Measurements from ENCODE around the gene SLC25A26. TPM values are rescaled to one million over a fixed set of nuclear protein-coding genes. Genes with fewer than 3 reads are reported as not detected.
A peak's percentile ranks its signal among the peaks of the same experiment; 100 is the strongest.

Gene SLC25A26
- total RNA-seq, 1 donor from 2014 or later = 39.0 TPM

DNA sequence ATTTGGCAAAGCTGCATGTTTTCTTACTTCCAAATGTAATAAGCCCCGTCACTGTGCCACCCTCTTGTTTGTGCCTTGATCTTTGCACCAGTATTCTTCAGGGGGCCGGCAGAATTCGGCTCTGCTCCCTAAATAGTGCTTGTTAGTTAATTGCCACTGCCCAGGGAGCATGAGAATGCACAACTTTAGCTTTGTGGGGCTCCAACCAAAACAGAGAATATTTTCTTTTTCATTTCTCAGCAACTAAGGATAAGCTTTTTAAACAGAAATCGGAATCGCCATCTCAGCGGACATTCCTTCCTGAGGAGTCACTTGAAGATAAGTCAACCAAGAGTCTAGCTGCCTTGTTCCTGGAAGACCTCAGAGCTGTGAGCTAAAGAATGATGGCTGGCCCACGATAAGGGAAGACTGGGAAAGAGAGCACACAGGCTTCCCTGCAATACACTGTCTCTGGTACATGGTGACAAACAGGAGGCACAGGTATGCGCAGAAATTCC lies 174.0 kb downstream of the SLC25A26 start:
- FAIRE-seq = no peak
- TF ChIP-seq, protein P1, sequence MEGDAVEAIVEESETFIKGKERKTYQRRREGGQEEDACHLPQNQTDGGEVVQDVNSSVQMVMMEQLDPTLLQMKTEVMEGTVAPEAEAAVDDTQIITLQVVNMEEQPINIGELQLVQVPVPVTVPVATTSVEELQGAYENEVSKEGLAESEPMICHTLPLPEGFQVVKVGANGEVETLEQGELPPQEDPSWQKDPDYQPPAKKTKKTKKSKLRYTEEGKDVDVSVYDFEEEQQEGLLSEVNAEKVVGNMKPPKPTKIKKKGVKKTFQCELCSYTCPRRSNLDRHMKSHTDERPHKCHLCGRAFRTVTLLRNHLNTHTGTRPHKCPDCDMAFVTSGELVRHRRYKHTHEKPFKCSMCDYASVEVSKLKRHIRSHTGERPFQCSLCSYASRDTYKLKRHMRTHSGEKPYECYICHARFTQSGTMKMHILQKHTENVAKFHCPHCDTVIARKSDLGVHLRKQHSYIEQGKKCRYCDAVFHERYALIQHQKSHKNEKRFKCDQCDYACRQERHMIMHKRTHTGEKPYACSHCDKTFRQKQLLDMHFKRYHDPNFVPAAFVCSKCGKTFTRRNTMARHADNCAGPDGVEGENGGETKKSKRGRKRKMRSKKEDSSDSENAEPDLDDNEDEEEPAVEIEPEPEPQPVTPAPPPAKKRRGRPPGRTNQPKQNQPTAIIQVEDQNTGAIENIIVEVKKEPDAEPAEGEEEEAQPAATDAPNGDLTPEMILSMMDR (IDR thresholded peaks at IDR 0.05; ENCODE audit: insufficient read depth, low read length, severe bottlenecking) = no peak
- Histone ChIP-seq H3K27me3 (ENCODE audit: control insufficient read depth, insufficient read depth, low read length) (no peaks in the 10 kb centered on the region), H3K4me3 (ENCODE audit: low read depth, low read length) (no peak overlapping the region), H3K36me3 (ENCODE audit: control insufficient read depth, insufficient read depth, low read length) (peaks cover 8% of the 10 kb centered on the region)
- no peak for DNase-seq (ENCODE audit: low read depth)

DNA sequence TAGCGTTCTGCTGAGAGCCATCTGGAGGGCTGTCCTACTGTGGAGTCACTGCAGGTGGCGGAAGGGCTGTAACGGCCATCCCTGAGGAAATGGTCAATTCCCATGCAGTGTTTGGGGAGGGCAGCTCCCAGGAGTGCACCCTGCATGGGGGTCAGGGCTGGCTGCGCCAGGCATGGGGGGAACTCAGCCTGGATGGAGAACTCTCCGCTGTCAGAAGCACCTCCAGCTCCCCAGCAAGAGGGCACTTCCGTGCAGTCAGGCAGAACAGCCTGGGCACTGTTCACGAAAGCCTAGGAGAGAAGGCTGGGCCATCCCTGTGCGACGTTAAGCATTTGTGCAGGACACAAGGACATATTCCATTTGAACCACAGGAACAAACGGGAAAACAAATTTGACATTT lies 174.8 kb downstream of the SLC25A26 start:
- Histone ChIP-seq H3K27me3 (ENCODE audit: control insufficient read depth, insufficient read depth, low read length) (no peaks in the 10 kb centered on the region), H3K36me3 (ENCODE audit: control insufficient read depth, insufficient read depth, low read length) (peaks cover 8% of the 10 kb centered on the region), H3K4me3 (ENCODE audit: low read depth, low read length) (no peak overlapping the region)
- FAIRE-seq (no peak), DNase-seq (ENCODE audit: low read depth) (no peak)
- TF ChIP-seq, protein P1 (IDR thresholded peaks at IDR 0.05; ENCODE audit: insufficient read depth, low read length, severe bottlenecking) = no peak

DNA sequence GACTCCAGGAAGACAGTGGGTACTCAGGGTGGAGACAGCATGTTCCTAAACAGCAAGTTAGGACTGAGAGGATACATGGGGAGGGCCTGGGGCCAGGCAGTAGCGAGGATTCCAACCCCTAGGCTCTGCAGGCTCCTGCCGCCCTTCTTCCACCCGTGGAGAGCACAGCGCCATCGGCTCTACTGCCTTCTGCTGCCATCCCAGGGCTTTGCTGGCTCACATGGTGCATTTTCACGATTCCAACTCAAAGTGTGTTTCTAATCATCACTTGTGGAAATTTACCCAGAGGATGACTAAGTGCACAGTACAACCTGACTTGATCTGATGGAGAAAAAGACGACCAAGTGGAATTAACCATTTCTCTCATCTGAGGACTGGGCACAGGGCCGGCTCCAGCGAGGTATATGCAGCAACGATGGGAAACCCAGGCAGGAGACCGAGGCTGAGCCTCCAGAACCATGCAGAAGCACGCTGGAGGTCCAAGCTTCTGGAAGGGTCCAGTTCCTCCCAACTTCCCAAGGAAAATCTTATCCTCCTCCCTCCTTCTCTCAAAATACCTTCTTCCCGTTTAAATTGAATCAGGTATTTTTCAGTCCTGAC lies 175.5 kb downstream of the SLC25A26 start:
- FAIRE-seq = no peak
- H3K27me3 ChIP-seq (ENCODE audit: control insufficient read depth, insufficient read depth, low read length) = no peaks in the 10 kb centered on the region
- TF ChIP-seq, protein P1 (IDR thresholded peaks at IDR 0.05; ENCODE audit: insufficient read depth, low read length, severe bottlenecking) = no peak
- no peak overlapping the region for H3K4me3 ChIP-seq (ENCODE audit: low read depth, low read length)
- DNase-seq (ENCODE audit: low read depth) = no peak
- H3K36me3 ChIP-seq (ENCODE audit: control insufficient read depth, insufficient read depth, low read length) = peaks cover 8% of the 10 kb centered on the region

DNA sequence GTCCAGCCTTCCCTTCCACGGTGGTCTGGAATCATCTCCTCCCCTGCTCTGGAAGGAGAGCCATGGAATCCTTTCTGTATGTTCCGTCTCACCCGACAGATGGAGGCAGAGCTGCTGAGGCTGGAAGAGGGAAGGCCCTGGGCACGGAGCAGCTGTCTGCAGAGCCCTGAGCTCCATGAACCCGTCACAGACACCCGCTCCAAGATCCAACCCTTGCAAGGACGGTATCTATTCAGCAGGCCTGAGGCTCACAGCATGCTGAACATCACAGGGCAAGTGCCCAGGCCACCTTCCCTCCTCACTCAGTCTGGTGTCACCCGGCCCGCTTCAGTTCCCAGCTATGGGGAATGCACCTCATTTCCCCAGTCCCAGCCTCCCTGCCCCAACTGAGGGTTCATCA lies 176.1 kb downstream of the SLC25A26 start:
- Histone ChIP-seq H3K4me3 (ENCODE audit: low read depth, low read length) (no peak overlapping the region), H3K36me3 (ENCODE audit: control insufficient read depth, insufficient read depth, low read length) (peaks cover 8% of the 10 kb centered on the region), H3K27me3 (ENCODE audit: control insufficient read depth, insufficient read depth, low read length) (no peaks in the 10 kb centered on the region)
- DNase-seq (ENCODE audit: low read depth) = no peak
- FAIRE-seq = no peak
- TF ChIP-seq, protein P1 (IDR thresholded peaks at IDR 0.05; ENCODE audit: insufficient read depth, low read length, severe bottlenecking) = no peak

DNA sequence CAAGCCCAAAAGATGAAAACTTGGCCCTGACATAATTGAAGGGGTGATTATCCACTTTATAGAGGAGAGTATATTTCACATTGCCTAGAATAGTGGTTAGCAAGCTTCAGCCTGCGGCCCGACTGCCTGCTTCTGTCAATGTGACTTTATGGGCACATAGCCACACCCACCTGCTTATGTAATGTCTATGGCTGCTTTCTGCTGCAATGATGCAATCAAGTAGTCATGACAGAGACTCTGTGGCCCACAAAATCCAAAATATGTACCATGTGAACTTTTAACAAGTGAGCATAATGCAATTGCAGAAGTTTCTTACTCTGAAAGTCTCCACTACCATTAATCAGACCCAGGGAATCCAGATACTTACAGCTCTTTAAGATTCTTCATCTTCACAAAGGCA lies 176.9 kb downstream of the SLC25A26 start:
- FAIRE-seq = no peak
- TF ChIP-seq, protein P1 (IDR thresholded peaks at IDR 0.05; ENCODE audit: insufficient read depth, low read length, severe bottlenecking) = no peak
- no peak overlapping the region for H3K4me3 ChIP-seq (ENCODE audit: low read depth, low read length)
- DNase-seq (ENCODE audit: low read depth) = peak; percentile 28
- H3K36me3 ChIP-seq (ENCODE audit: control insufficient read depth, insufficient read depth, low read length) = peaks cover 8% of the 10 kb centered on the region
- H3K27me3 ChIP-seq (ENCODE audit: control insufficient read depth, insufficient read depth, low read length) = no peaks in the 10 kb centered on the region

Data from bronchial epithelial cell (primary cell).